NT2/D1 (cell line): Measurements from ENCODE around the gene ARHGAP8.

ENCODE experiments used
- DNase-seq: peaks from one replicate; pipeline ENCODE4 v3.0.0-alpha.2; 2011; ENCODE audit warnings: low read depth, low spot score
- H3K27me3 ChIP-seq: 2 replicates; pipeline ENCODE4 v1.6.0; 2011; ENCODE audit warnings: mild to moderate bottlenecking; ENCODE audit not compliant: insufficient read length, insufficient read depth
- H3K36me3 ChIP-seq: 2 replicates; pipeline ENCODE4 v1.6.1; 2011; ENCODE audit warnings: mild to moderate bottlenecking, low read length, mixed read lengths; ENCODE audit not compliant: insufficient read depth, insufficient read length
- H3K4me1 ChIP-seq: 2 replicates; pipeline ENCODE4 v1.5.1; 2011; ENCODE audit not compliant: insufficient read depth, insufficient read length
- H3K4me3 ChIP-seq: 2 replicates; pipeline ENCODE4 v1.5.1; 2011; ENCODE audit warnings: low read depth; ENCODE audit not compliant: insufficient read length
- H3K9ac ChIP-seq: 2 replicates; pipeline ENCODE4 v1.6.0; 2011; ENCODE audit warnings: low read depth; ENCODE audit not compliant: insufficient read length
- H3K9me3 ChIP-seq: 2 replicates; pipeline ENCODE4 v1.5.1; 2011; ENCODE audit warnings: mild to moderate bottlenecking, low read length; ENCODE audit not compliant: insufficient read depth
- SUZ12 ChIP-seq: IDR thresholded peaks from 2 replicates; pipeline ENCODE4 v1.6.1; 2011; ENCODE audit not compliant: insufficient read length, insufficient read depth; ENCODE audit errors: extremely low read depth
- YY1 ChIP-seq: IDR thresholded peaks from 2 replicates; pipeline ENCODE4 v1.6.1; 2011; ENCODE audit not compliant: insufficient read length, insufficient read depth
- ZNF274 ChIP-seq: IDR thresholded peaks from 2 replicates; pipeline ENCODE4 v1.6.1; 2011; ENCODE audit warnings: mild to moderate bottlenecking, low read depth, low read length

Gene ARHGAP8

DNA sequence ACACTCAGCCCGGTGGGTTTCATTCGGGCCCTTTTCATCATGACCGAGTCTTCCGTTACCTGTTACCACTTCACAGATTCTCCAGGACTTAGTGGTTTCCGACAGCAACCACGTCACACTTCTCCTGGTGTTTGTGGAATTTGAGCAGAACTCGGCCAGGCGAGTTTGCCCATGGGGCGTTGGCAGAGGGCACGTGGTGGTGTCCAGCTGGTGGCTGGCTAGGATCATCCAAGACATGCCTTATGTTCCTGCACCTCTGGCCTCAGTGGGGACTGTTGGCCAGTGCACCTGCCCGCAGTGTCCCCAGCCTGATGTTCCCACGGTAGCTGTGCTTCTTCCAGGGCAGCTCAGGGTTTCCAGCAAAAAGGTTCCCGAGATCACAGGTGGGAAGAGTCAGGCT lies 87.3 kb downstream of the ARHGAP8 start:
- no peaks in the 10 kb centered on the region for H3K27me3 ChIP-seq
- TF ChIP-seq YY1 (no peak), ZNF274 (no peak), SUZ12 (no peak)
- H3K36me3 ChIP-seq: no peaks in the 10 kb centered on the region
- DNase-seq: no peak
- peaks cover 10% of the 10 kb centered on the region for H3K4me1 ChIP-seq
- no peak overlapping the region for H3K4me3 ChIP-seq
- peaks cover 7% of the 10 kb centered on the region for H3K9me3 ChIP-seq
- no peak overlapping the region for H3K9ac ChIP-seq

DNA sequence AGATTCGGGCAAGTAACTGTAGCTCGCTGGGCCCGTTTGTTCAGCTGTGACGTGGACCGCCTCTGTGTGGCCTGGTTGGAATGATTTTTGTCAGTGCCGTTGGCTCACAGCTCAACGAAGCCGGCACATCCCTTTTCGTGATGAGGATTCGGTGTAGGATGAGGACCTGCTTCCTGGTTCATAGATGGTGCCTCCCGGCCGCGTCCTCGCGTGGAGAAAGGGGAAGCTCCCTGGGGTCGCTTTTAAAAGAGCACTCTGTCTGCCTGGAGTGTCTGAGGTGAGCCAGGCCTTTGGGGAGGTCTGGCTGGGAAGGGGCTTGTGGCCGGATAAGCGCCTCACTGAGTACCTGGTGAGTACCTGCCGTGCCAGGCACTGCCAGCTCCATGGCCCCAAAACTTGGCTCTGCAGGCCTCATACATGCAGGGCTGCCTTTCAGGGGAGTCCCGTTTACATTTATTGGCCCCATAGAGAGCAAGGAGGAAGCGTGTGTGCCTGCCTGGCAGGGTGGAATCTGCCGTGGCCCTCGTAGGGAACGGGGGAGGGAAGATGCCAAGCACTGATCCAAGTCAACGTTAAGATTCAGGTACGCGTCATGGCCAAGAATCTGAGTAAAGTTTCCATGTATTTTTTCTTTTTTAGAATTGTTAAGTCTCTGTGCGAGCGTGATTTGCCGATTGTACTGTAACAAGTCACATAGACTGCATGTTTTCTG lies 88.4 kb downstream of the ARHGAP8 start:
- DNase-seq: no peak
- no peak overlapping the region for H3K9ac ChIP-seq
- no peaks in the 10 kb centered on the region for H3K36me3 ChIP-seq
- H3K4me3 ChIP-seq: no peak overlapping the region
- TF ChIP-seq YY1 (no peak), ZNF274 (no peak), SUZ12 (no peak)
- H3K27me3 ChIP-seq: no peaks in the 10 kb centered on the region
- H3K4me1 ChIP-seq: peaks cover 10% of the 10 kb centered on the region
- 0 out of 2 replicates have a peak, but pooled peaks cover 4% of the 10 kb centered on the region for H3K9me3 ChIP-seq

DNA sequence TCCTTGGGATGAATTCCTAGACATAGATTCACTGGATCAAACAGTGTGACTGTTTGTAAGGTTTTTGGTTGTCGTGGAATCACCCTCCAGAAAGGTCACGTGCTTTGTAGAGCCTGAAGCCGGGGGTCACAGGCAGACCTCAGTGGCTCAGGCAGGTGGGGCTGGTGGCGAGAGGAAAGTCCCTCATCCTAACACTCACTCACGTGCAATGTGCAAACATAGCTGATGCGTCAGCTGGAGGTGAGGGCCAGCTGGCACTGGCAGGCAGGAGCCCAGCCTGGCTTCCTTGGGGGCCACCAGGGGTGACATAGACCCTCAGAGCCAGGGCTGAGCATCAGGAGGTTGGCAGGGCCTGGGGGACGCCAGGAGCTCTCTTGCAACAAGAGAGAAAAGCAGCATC lies 90.0 kb downstream of the ARHGAP8 start:
- H3K36me3 ChIP-seq: no peaks in the 10 kb centered on the region
- no peak overlapping the region for H3K9ac ChIP-seq
- DNase-seq: no peak
- 0 out of 2 replicates have a peak, but pooled peaks cover 4% of the 10 kb centered on the region for H3K9me3 ChIP-seq
- H3K4me1 ChIP-seq: peaks cover 4% of the 10 kb centered on the region
- no peaks in the 10 kb centered on the region for H3K27me3 ChIP-seq
- no peak overlapping the region for H3K4me3 ChIP-seq
- TF ChIP-seq ZNF274 (no peak), SUZ12 (no peak), YY1 (no peak)

DNA sequence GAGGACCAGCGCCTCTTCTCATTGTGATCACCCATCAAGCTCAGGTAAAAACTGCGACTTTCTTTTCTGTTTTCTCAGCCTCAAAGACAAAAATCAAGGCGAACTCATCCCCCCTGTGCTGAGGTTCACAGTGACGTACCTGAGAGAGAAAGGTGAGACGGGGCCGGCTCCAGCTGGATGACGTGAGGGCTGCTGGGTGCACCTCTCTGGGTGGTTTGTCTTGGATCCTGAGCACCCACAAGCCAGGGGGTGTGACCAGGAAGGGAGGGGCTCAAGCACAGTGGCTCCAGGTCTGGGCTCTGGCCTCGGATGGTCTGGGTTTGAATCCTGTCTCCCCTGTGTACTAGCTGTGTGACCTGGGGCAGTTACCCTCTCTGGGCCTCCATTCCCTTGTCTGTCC lies 92.8 kb downstream of the ARHGAP8 start:
- H3K9ac ChIP-seq: no peak overlapping the region
- H3K27me3 ChIP-seq: no peaks in the 10 kb centered on the region
- 0 out of 2 replicates have a peak, but pooled peaks cover 4% of the 10 kb centered on the region for H3K9me3 ChIP-seq
- H3K4me1 ChIP-seq: no peaks in the 10 kb centered on the region
- no peak overlapping the region for H3K4me3 ChIP-seq
- DNase-seq: no peak
- no peaks in the 10 kb centered on the region for H3K36me3 ChIP-seq
- TF ChIP-seq YY1 (no peak), ZNF274 (no peak), SUZ12 (no peak)

DNA sequence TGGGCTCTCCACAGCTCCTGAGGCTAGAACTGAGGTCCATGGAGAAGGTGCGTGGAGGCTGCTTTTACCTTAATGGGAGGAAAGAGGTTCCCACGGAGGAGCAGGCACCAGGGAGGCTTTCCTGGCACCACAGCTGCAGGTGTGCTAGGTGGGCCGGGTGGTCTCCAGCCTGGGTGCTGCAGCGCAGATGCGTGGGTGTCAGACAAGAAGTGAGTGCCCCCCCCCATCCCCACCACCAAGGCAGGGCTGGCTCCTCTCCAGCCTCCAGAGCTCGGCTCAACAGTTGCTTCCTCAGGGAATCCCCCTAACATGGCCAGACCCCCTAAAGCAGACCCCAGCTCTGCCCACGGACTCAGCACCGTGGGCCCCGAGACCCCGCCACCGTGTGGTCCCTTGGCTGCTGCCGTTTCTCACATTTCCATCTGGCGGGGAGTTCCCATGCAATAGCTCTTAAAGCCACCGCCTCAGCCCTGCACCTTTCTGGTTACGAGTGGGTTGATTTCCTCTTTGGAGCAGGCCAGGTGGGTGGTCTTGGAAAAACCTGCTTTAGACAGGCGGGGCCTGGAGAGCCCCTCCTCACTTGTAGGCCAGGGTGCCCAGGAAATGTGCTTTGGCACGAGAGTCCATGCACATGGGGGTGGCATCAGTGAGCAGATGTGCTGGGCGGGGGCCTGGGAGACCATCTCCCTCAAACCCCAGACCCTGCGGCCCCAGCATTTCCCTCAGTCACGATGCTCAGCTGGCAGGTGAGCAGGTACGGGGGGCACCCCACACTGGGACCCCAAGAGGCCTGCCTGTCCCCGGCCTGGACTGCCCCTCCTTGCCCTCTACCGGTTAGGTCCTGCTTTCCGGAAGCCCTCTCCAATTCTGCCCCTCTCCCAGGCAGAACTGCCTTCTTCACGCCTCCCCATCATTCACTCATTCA lies 93.7 kb downstream of the ARHGAP8 start:
- DNase-seq: no peak
- H3K27me3 ChIP-seq: no peaks in the 10 kb centered on the region
- H3K9me3 ChIP-seq: 0 out of 2 replicates have a peak, but pooled peaks cover 4% of the 10 kb centered on the region
- H3K9ac ChIP-seq: no peak overlapping the region
- H3K4me3 ChIP-seq: no peak overlapping the region
- no peaks in the 10 kb centered on the region for H3K4me1 ChIP-seq
- no peak for TF ChIP-seq SUZ12
- no peak for TF ChIP-seq YY1
- no peaks in the 10 kb centered on the region for H3K36me3 ChIP-seq

DNA sequence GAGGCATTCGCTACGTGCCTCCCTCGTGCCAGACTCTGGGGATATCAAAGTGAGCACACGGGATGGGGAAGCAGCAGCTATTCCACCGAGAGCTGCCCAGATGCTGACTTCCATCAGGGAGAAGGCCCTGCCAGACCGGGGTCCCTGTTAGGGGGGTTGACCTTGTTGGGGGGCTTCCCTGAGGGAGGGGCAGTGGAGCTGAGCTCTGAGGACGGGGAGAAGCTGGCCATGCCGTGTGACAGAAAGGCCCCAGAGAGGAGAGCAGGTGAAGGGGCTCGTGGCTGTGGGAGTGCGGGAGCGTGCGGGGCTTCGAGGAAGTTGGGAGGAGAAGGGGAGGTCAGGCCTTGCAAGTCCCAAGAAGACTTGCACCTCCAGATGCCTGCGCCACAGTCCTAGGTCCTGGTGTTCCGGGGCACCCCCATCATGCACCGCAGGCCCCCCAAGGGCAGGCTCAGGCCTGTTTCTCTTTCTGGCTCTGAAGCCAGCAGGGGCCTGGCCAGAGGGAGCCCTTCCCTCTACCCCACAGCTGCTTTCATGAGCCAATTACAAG lies 94.4 kb downstream of the ARHGAP8 start:
- Histone ChIP-seq H3K9ac (no peak overlapping the region), H3K27me3 (no peaks in the 10 kb centered on the region), H3K4me1 (no peaks in the 10 kb centered on the region), H3K36me3 (no peaks in the 10 kb centered on the region), H3K4me3 (no peak overlapping the region), H3K9me3 (0 out of 2 replicates have a peak, but pooled peaks cover 4% of the 10 kb centered on the region)
- TF ChIP-seq ZNF274 (no peak), YY1 (no peak), SUZ12 (no peak)
- DNase-seq: no peak

DNA sequence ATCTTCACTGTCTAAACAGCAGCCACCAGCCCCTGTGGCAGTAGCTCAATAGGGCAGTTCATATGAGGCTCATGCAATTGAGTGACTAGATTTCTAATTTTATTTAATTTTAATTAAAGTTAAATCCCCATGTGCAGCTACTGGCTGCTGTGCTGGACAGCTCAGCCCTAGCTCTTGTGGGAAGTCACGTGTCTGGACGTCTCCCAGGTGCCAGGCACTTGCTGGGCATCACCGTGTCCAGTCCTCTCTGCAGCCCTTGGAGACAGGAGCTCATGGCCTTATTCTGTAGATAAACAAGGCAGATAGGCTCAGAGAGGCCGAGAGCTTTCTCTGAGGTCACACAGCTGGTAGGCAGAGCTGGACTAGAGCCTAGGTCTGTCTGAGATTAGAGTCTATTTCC lies 95.0 kb downstream of the ARHGAP8 start:
- H3K27me3 ChIP-seq: no peaks in the 10 kb centered on the region
- H3K4me1 ChIP-seq: peaks cover 2% of the 10 kb centered on the region
- H3K9ac ChIP-seq: no peak overlapping the region
- H3K36me3 ChIP-seq: no peaks in the 10 kb centered on the region
- no peak for DNase-seq
- TF ChIP-seq ZNF274 (no peak), SUZ12 (no peak), YY1 (no peak)
- 0 out of 2 replicates have a peak, but pooled peaks cover 4% of the 10 kb centered on the region for H3K9me3 ChIP-seq
- no peak overlapping the region for H3K4me3 ChIP-seq
